ENCODE measurements around the gene OR1I1. TPM values are rescaled to one million over a fixed set of nuclear protein-coding genes. Genes with fewer than 3 reads are reported as not detected.

The OR1I1 gene, protein sequence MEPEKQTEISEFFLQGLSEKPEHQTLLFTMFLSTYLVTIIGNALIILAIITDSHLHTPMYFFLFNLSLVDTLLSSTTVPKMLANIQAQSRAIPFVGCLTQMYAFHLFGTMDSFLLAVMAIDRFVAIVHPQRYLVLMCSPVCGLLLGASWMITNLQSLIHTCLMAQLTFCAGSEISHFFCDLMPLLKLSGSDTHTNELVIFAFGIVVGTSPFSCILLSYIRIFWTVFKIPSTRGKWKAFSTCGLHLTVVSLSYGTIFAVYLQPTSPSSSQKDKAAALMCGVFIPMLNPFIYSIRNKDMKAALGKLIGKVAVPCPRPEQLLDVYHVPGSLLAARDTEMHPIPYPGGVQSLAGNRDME
- not detected in 2 replicates for total RNA-seq
- long read RNA-seq = 0 reads

- no peak for DNase-seq (ENCODE audit: low read depth, low spot score)
- H3K4me1 Mint-ChIP-seq = no peaks in the 10 kb centered on the region
- no peak within 1 kb of the TSS for H3K4me3 Mint-ChIP-seq
- no peaks in the 10 kb centered on the region for H3K9me3 Mint-ChIP-seq
- no peak within 1 kb of the TSS for H3K27ac Mint-ChIP-seq (ENCODE audit: unreplicated experiment)
- no peak for TF ChIP-seq CTCF (conservative IDR thresholded peaks at IDR 0.05)
- H3K27me3 Mint-ChIP-seq (ENCODE audit: low read depth) = peaks cover 79% of the 10 kb centered on the region
- no peaks in the 10 kb centered on the region for H3K36me3 Mint-ChIP-seq (ENCODE audit: low read depth)
Measured at GRCh38 chr19:15081911-15082310, at the start of gene OR1I1. Gene OR1I1 (plus strand): TSS chr19:15082211. CDS start chr19:15087066, 4,855 bp downstream.

DNA sequence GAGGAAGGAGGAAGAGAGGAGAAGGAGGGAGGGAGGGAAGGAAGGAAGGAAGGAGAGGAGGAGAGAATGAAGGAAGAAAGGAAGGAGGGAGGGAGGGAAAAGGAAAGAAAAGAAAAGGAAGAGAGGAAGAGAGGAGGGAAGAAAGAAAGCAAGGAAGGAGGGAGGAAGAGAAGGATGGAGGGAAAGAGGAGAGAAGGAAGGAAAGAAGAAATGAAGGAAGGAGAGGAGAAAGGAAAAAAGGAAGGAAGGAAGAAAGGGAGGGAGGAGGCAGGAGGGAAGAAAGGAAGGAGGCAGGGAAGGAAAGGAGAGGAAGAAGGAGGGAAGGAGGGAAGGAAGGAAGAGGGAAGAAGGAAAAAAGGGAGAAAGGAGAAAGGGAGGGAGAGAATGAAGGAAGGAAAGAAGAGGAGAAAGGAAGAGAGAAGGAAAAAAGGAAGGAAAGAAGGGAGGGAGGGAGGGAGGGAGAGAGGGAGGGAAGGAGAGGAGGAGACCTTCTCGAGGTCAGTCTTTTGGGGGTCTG lies 46.2 kb upstream of the OR1I1 start:
- H3K9me3 Mint-ChIP-seq = no peaks in the 10 kb centered on the region
- peaks cover 71% of the 10 kb centered on the region for H3K27me3 Mint-ChIP-seq (ENCODE audit: low read depth)
- no peaks in the 10 kb centered on the region for H3K36me3 Mint-ChIP-seq (ENCODE audit: low read depth)
- no peak for DNase-seq (ENCODE audit: low read depth, low spot score)
- no peak for TF ChIP-seq CTCF (conservative IDR thresholded peaks at IDR 0.05)
- H3K27ac Mint-ChIP-seq (ENCODE audit: unreplicated experiment) = no peak overlapping the region
- no peaks in the 10 kb centered on the region for H3K4me1 Mint-ChIP-seq
- H3K4me3 Mint-ChIP-seq = no peak overlapping the region

DNA sequence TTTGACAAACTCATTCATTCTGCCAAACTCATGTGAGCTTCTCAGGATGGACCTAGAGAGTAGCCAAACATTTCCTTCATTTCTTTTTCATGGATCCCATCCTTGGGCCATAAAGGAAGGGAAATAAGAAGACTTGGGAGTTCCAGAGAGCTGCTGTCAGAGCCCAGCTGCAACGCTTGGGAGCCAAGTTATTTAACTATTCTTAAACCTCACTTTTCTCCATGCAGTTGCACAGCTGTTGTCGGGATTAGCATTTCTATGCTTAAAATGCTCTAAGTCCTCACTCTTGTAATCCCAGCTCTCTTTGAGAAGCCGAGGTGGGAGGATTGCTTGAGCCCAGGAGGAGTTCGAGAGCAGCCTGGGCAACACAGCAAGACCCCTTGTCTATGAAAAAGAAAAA lies 44.4 kb upstream of the OR1I1 start:
- no peaks in the 10 kb centered on the region for H3K4me1 Mint-ChIP-seq
- no peaks in the 10 kb centered on the region for H3K9me3 Mint-ChIP-seq
- DNase-seq (ENCODE audit: low read depth, low spot score) = no peak
- H3K27me3 Mint-ChIP-seq (ENCODE audit: low read depth) = peaks cover 57% of the 10 kb centered on the region
- no peaks in the 10 kb centered on the region for H3K36me3 Mint-ChIP-seq (ENCODE audit: low read depth)
- H3K4me3 Mint-ChIP-seq = no peak overlapping the region
- H3K27ac Mint-ChIP-seq (ENCODE audit: unreplicated experiment) = no peak overlapping the region
- no peak for TF ChIP-seq CTCF (conservative IDR thresholded peaks at IDR 0.05)

- Mint-ChIP-seq H3K4me1 (no peaks in the 10 kb centered on the region), H3K36me3 (ENCODE audit: low read depth) (no peaks in the 10 kb centered on the region), H3K4me3 (no peak overlapping the region), H3K27me3 (ENCODE audit: low read depth) (peaks cover 56% of the 10 kb centered on the region), H3K9me3 (no peaks in the 10 kb centered on the region), H3K27ac (ENCODE audit: unreplicated experiment) (no peak overlapping the region)
- DNase-seq (ENCODE audit: low read depth, low spot score) = no peak
- TF ChIP-seq CTCF (conservative IDR thresholded peaks at IDR 0.05) = no peak
Measured at GRCh38 chr19:15038294-15038693, 43.7 kb upstream of the OR1I1 start.

- DNase-seq (ENCODE audit: low read depth, low spot score) = no peak
- no peaks in the 10 kb centered on the region for H3K4me1 Mint-ChIP-seq
- no peaks in the 10 kb centered on the region for H3K36me3 Mint-ChIP-seq (ENCODE audit: low read depth)
- peaks cover 55% of the 10 kb centered on the region for H3K27me3 Mint-ChIP-seq (ENCODE audit: low read depth)
- TF ChIP-seq CTCF (conservative IDR thresholded peaks at IDR 0.05) = no peak
- H3K9me3 Mint-ChIP-seq = no peaks in the 10 kb centered on the region
- H3K27ac Mint-ChIP-seq (ENCODE audit: unreplicated experiment) = no peak overlapping the region
- no peak overlapping the region for H3K4me3 Mint-ChIP-seq
Measured at GRCh38 chr19:15042003-15042402, 40.0 kb upstream of the OR1I1 start.

Data from neural crest cell (in vitro differentiated cells).